Activated T-cell treated with anti-CD3 and anti-CD28 coated beads, Interleukin-2, amount 50 U/mL, for 72 hours (primary cell): ENCODE data around the gene GAREM1. TPM values are rescaled to one million over a fixed set of nuclear protein-coding genes. Genes with fewer than 3 reads are reported as not detected.

Source experiments
- ATAC-seq, 2 donors: fragments of 150-1000 bp; cut with Tn5 transposase; replicated peaks in 1 of 2; 2 replicates each; pipeline ENCODE4 v1.10.0; 2021; ENCODE audit warnings: moderate library complexity in 2 of 2, mild to moderate bottlenecking in 1 of 2
- DNase-seq, 2 donors: peaks; one replicate each; pipeline ENCODE4 v3.0.0; 2021 to 2022; ENCODE audit warnings: mixed read lengths in 1 of 2
- H3K27ac Mint-ChIP-seq: one replicate; pipeline ENCODE4 v1.8.0; 2022; ENCODE audit warnings: mild to moderate bottlenecking, moderate library complexity, mixed read lengths
- H3K27me3 Mint-ChIP-seq: one replicate; pipeline ENCODE4 v1.8.0; 2022; ENCODE audit warnings: low read depth, mixed read lengths
- H3K36me3 Mint-ChIP-seq, 2 donors: one replicate each; pipeline ENCODE4 v1.8.0; 2022; ENCODE audit warnings: mixed read lengths in 2 of 2, mild to moderate bottlenecking in 1 of 2; ENCODE audit not compliant: insufficient read depth in 2 of 2
- H3K4me1 Mint-ChIP-seq: one replicate; pipeline ENCODE4 v1.8.0; 2022; ENCODE audit warnings: low read depth, mixed read lengths
- H3K4me3 Mint-ChIP-seq, 2 donors: one replicate each; pipeline ENCODE4 v1.8.0; 2022; ENCODE audit warnings: mild to moderate bottlenecking in 2 of 2, mixed read lengths in 2 of 2, moderate library complexity in 2 of 2
- H3K9me3 Mint-ChIP-seq, 2 donors: one replicate each; pipeline ENCODE4 v1.8.0; 2022; ENCODE audit warnings: mixed read lengths in 2 of 2
- total RNA-seq, 2 donors: library from RNA; stranded (reverse); gene quantifications; one replicate each; pipeline ENCODE4 v1.2.3, GENCODE V29; 2022

GAREM1 gene
- total RNA-seq, 2 donors from 2014 or later: 0.19 to 0.39 TPM

- ATAC-seq: no peak
- DNase-seq: no peak
- Mint-ChIP-seq H3K4me1 (no peaks in the 10 kb centered on the region), H3K27ac (no peak overlapping the region), H3K36me3 (no peaks in the 10 kb centered on the region), H3K4me3 (no peak overlapping the region), H3K9me3 (no peaks in the 10 kb centered on the region), H3K27me3 (peaks cover 14% of the 10 kb centered on the region)
Observed at GRCh38 chr18:32450026-32450691, 20.5 kb downstream of the GAREM1 start.

GRCh38 chr18:32446780-32447179, 23.9 kb downstream of the GAREM1 start:
- Mint-ChIP-seq H3K27me3 (peaks cover 16% of the 10 kb centered on the region), H3K9me3 (no peaks in the 10 kb centered on the region), H3K4me3 (no peak overlapping the region), H3K27ac (no peak overlapping the region), H3K36me3 (no peaks in the 10 kb centered on the region), H3K4me1 (no peaks in the 10 kb centered on the region)
- DNase-seq (no peak), ATAC-seq (no peak)

GRCh38 chr18:32445846-32446245, 24.8 kb downstream of the GAREM1 start:
- DNase-seq (no peak), ATAC-seq (no peak)
- Mint-ChIP-seq H3K27me3 (peaks cover 25% of the 10 kb centered on the region), H3K27ac (no peak overlapping the region), H3K36me3 (no peaks in the 10 kb centered on the region), H3K4me3 (no peak overlapping the region), H3K9me3 (no peaks in the 10 kb centered on the region), H3K4me1 (no peaks in the 10 kb centered on the region)

GRCh38 chr18:32443706-32444215, 26.9 kb downstream of the GAREM1 start:
- ATAC-seq: no peak
- Mint-ChIP-seq H3K4me3 (no peak overlapping the region), H3K27ac (no peak overlapping the region), H3K27me3 (peaks cover 30% of the 10 kb centered on the region), H3K4me1 (no peaks in the 10 kb centered on the region), H3K36me3 (no peaks in the 10 kb centered on the region), H3K9me3 (no peaks in the 10 kb centered on the region)
- no peak for DNase-seq

GRCh38 chr18:32443033-32443705, 27.5 kb downstream of the GAREM1 start:
- Mint-ChIP-seq H3K27ac (no peak overlapping the region), H3K9me3 (no peaks in the 10 kb centered on the region), H3K4me3 (no peak overlapping the region), H3K27me3 (peaks cover 30% of the 10 kb centered on the region), H3K36me3 (no peaks in the 10 kb centered on the region), H3K4me1 (no peaks in the 10 kb centered on the region)
- DNase-seq: no peak
- ATAC-seq: no peak

- Mint-ChIP-seq H3K4me3 (no peak overlapping the region), H3K36me3 (no peaks in the 10 kb centered on the region), H3K27ac (no peak overlapping the region), H3K4me1 (no peaks in the 10 kb centered on the region), H3K9me3 (no peaks in the 10 kb centered on the region), H3K27me3 (peaks cover 30% of the 10 kb centered on the region)
- DNase-seq: no peak
- no peak for ATAC-seq
Observed at GRCh38 chr18:32442575-32442974, 28.1 kb downstream of the GAREM1 start.

GRCh38 chr18:32441533-32441932, 29.1 kb downstream of the GAREM1 start:
- H3K36me3 Mint-ChIP-seq: no peaks in the 10 kb centered on the region
- ATAC-seq: no peak

GRCh38 chr18:32440518-32440917, 30.2 kb downstream of the GAREM1 start:
- DNase-seq (no peak), ATAC-seq (no peak)
- H3K9me3 Mint-ChIP-seq: no peaks in the 10 kb centered on the region

More at GRCh38 chr18:32441533-32441932, 29.1 kb downstream of the GAREM1 start:
- Mint-ChIP-seq H3K4me3 (no peak overlapping the region), H3K27ac (no peak overlapping the region), H3K27me3 (peaks cover 30% of the 10 kb centered on the region), H3K4me1 (no peaks in the 10 kb centered on the region), H3K9me3 (no peaks in the 10 kb centered on the region)
- no peak for DNase-seq

GRCh38 chr18:32439802-32440201, 30.9 kb downstream of the GAREM1 start:
- H3K27me3 Mint-ChIP-seq: peaks cover 27% of the 10 kb centered on the region
- DNase-seq (no peak), ATAC-seq (no peak)
- no peak overlapping the region for H3K27ac Mint-ChIP-seq
- H3K4me1 Mint-ChIP-seq: no peaks in the 10 kb centered on the region
- no peaks in the 10 kb centered on the region for H3K9me3 Mint-ChIP-seq
- no peaks in the 10 kb centered on the region for H3K36me3 Mint-ChIP-seq
- H3K4me3 Mint-ChIP-seq: no peak overlapping the region

More at GRCh38 chr18:32440518-32440917, 30.2 kb downstream of the GAREM1 start:
- Mint-ChIP-seq H3K36me3 (no peaks in the 10 kb centered on the region), H3K4me3 (no peak overlapping the region), H3K27me3 (peaks cover 30% of the 10 kb centered on the region), H3K4me1 (no peaks in the 10 kb centered on the region), H3K27ac (no peak overlapping the region)

- H3K4me1 Mint-ChIP-seq: no peaks in the 10 kb centered on the region
- no peak for DNase-seq
- H3K36me3 Mint-ChIP-seq: no peaks in the 10 kb centered on the region
- no peak overlapping the region for H3K4me3 Mint-ChIP-seq
- H3K9me3 Mint-ChIP-seq: no peaks in the 10 kb centered on the region
- no peak overlapping the region for H3K27ac Mint-ChIP-seq
- no peak for ATAC-seq
- H3K27me3 Mint-ChIP-seq: peaks cover 24% of the 10 kb centered on the region
Observed at GRCh38 chr18:32439241-32439640, 31.4 kb downstream of the GAREM1 start.

GRCh38 chr18:32438173-32438572, 32.5 kb downstream of the GAREM1 start:
- Mint-ChIP-seq H3K4me1 (no peaks in the 10 kb centered on the region), H3K36me3 (no peaks in the 10 kb centered on the region), H3K27me3 (peaks cover 20% of the 10 kb centered on the region), H3K4me3 (no peak overlapping the region), H3K27ac (no peak overlapping the region), H3K9me3 (no peaks in the 10 kb centered on the region)
- DNase-seq (no peak), ATAC-seq (no peak)

- no peaks in the 10 kb centered on the region for H3K9me3 Mint-ChIP-seq
- no peak overlapping the region for H3K4me3 Mint-ChIP-seq
- no peak for ATAC-seq
- H3K36me3 Mint-ChIP-seq: no peaks in the 10 kb centered on the region
- peaks cover 29% of the 10 kb centered on the region for H3K27me3 Mint-ChIP-seq
- no peak for DNase-seq
- H3K4me1 Mint-ChIP-seq: no peaks in the 10 kb centered on the region
- no peak overlapping the region for H3K27ac Mint-ChIP-seq
Observed at GRCh38 chr18:32437100-32437834, 33.4 kb downstream of the GAREM1 start.
